ENCODE results near the gene AK1.
"Not testable (repeated sequence)": the region's sequence is repeated elsewhere in the genome, so short reads cannot be mapped to it uniquely, and the experiment has no call there.

AK1 gene

GRCh38 chr9:127850286-127850830, 27.1 kb downstream of the AK1 start:
- DNase-seq = no peak

DNA sequence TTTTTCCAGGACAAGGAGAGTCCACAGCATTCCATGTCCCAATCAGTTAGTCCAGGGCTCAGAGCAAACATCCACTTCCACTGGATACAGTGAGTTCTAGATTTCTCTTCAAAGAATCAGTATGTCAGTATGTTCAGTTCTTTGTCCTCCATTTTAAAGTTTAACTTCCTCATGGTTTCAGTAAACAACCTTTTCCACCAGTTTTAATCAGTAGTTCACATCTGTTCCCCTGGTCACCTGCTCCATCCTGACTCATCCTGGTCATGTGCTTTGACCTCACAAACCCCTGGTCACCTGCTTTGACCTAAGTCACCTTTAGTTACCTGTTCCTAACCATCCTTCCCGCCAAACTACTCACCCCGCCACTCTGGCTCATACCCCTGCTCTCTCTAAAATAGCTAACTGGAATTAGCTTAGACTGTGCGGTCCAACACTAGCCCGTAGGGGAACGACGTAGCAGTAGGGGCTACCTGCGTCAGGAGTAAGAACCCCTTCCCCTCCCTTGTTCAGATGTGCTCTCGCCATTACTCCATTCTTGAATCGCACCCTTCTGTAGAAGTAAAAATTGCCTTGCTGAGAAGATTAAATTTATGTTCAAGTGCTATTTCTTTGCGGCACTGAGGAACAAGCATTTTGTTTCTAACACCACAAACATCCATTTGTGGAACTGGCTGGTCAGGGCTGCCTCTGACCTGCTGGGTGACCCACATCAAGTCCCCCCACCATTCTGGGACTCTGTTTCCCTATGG, 28.5 kb downstream of the AK1 start:
- no peak for DNase-seq

- no peak for DNase-seq
These were observed 29.4 kb downstream of the AK1 start for GRCh38 chr9:127847833-127848755.

GRCh38 chr9:127847178-127847510, 30.3 kb downstream of the AK1 start:
- no peak for DNase-seq

DNA sequence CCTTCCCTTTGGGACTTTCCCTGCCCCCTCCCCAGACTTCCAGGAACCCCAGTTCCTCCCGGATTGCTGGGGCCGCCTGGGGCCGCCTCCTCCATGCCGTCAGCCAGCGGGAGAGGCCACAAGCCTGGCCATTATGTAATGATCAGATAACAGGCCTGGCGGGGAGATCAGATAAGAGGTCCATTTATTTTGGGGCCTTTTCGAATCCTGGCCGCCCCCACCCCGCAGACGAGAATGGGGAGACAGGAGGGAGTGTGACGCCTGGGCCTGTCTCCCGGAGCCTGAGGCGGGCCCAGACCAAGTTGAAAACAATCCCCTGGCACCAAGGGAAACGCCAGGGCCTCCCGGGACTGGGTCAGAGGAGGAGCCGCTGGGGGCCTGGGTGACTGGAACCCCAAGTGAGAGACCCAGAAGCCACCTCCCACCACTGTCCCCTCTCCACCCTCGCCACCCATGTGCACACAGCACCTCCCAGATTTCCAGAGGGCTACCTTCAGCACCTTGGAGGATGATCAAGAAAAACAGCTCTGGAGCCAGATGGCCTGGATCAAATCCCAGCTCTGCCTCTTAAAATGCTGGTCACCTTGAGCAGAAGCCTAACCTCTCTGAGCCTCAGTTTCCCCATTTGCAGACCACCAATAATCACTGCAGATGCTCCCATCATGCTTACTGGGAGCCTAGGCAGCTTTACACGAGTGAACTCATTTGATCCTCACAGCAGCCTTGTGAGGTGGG, 30.9 kb downstream of the AK1 start:
- no peak for DNase-seq

DNA sequence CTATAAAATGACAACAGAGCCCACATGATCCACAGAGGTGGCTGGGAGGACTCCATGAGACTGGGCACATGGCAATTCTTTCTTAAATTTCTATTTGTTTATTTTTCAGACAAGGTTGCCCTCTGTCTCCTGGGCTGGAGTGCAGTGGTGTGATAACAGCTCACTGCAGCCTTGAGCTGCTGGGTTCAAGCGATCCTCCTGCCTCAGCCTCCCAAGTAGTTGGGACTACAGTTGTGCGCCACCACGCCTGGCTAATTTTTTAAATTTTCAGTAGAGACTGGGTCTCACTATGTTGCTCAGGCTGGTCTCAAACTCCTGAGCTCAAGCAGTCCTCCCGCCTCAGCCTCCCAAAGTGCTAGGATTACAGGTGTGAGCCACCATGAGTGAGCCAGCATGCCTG, 31.9 kb downstream of the AK1 start:
- DNase-seq = not testable (repeated sequence)

- no peak for DNase-seq
These were observed 32.6 kb downstream of the AK1 start for GRCh38 chr9:127844821-127845359.

DNA sequence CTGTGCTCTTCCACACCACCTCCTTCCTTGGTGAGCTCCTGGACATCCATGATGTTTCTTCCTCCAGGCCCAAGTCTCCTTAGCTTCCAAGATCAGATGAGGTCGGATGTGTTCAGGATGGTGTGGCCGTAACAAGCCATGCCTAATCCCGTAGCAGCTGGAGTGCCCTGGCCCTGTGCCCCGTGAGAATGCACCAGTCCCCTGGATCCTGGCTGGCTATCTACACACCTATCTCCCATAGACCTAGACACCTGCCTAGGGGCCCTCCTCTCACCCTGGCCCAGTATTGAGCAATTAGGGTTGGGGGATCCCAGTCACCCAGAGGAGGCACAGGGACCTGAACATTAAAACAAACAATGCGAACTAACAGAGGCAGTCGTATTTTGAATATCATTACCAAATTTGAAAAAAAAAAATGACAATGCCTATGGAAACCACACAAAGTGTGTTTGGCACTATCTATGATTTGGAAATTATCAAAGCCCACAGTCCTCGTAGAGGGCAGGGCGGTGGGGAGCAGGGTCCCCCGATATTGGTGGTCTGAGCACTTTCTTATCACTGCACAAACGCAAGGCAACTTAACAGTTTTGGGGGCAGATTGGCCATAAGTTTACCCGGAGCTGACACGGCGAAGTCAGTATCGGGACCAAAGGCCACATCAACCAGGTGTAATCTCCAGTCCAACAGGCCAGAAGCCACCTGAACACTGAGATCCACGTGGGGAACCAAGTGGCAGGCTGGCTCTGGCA, 36.2 kb downstream of the AK1 start:
- no peak for DNase-seq

GRCh38 chr9:127838375-127839078, 38.9 kb downstream of the AK1 start:
- DNase-seq = peak in 3 of 51 donors; percentile 15 to 55 (median 31)

DNA sequence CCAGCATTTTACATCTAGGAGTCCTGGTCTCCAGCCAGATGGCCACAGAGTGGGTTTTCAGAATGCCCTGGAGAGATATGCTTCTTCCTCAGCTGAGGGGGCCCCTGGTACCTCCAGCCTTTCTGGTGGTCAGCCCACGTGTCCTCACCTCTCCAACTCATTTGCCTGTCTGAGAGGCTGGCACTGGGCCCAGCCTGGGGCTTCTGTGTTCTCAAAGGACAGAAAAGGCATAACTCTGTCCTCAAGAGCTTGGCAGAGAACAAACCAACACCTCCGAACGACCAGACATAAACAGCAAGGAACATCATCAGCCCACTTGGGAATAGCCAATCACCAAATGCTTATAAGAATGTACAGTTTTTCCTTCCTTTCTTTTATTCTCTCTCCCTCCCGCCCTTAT, 40.1 kb downstream of the AK1 start:
- DNase-seq = no peak

DNA sequence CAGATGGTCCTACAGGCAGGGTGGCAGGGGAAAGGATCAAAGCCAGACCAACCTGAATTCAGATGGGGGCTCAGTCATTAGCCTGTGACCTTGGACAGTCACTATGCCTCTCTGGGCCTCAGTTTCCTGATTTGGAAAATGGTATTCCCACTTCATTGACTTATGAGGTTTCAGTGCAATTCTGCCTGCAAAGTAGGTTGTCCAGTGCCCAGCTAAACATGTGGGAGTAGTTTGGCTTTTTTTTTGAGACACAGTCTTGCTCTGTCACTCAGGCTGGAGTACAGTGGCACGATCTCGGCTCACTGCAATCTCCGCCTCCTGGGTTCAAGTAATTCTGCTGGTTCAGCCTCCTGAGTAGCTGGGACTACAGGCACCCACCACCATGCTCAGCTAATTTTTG, 40.9 kb downstream of the AK1 start:
- not testable (repeated sequence) for DNase-seq

DNA sequence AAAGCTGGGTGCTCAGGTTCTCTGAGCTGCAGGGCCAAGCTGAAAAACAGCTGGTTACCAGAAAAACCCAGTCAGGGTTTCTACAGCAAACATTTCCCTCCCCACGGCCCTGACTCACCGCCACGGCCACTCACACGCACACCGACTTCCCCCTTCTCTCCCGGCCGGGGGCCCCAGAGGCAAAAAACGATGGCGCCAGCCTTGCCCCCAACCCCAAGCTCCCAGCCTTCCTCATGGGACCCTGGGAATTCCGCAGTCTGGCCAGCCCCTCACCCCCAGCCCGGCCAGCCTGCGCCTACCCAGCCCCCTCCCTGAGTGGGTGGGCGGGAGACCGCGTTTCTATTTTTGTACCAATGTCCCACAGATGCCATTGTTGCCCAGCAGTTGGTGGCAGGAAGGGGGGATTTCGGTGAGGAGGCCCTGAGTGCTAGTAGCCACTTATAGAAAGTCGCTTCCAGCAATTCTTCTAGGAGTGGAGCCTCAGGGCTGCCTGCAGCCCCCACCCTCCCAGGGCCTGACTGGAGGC, 41.4 kb downstream of the AK1 start:
- peak in 2 of 51 donors; percentile 9 to 20 for DNase-seq

DNA sequence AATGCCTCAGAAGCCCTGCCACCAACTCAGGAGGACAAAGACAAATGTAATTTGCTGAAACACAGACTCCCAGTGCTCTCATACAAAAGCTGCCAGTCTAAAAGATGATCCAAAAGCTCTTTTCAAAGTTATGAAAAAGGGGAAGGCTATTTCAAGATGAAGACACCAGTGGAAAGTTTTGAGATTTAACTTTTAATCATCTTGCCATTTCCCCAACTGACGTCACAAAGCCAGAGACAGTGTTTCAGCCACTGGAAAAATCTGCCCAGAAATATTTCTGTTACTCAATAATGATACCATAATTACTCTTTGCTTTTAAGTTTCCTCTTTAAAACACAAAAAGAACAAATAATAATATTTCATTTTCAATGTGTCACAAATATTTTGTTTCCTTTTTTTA, 43.9 kb downstream of the AK1 start:
- DNase-seq = no peak

GRCh38 chr9:127832248-127832647, 45.2 kb downstream of the AK1 start:
- DNase-seq = no peak

DNA sequence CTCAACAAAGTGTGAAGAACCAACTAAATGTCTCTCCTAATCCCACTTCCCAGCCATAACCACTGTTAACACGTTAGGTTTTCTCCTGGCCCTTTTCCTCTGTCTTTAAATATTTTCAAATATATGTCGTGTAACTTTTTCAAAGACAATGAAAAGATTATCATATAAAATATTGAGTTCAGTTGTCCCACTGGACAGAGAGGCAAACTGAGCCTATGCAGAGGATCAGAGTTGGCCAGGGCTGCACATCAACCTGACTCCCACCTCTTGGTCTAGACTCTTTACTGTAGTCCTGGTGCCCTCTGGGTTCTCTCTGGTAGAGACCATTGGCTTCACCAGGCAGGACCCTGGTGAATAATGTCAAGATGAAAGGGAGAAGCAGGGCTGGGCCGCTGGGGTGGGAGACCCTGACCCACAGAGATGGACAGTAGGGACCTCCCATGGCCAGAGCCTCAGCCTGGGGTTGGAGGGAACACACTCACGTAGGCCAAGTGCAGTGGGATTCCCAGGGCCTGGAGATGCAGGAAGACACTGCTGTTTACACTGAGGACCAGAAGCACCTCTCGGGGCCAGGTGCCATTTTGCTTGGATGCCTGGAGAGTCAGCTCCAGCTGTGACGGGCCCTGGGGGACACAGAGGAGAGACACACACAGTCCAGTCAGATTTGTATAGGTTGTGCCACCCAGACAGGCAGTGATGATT, 48.1 kb downstream of the AK1 start:
- no peak for DNase-seq

DNA sequence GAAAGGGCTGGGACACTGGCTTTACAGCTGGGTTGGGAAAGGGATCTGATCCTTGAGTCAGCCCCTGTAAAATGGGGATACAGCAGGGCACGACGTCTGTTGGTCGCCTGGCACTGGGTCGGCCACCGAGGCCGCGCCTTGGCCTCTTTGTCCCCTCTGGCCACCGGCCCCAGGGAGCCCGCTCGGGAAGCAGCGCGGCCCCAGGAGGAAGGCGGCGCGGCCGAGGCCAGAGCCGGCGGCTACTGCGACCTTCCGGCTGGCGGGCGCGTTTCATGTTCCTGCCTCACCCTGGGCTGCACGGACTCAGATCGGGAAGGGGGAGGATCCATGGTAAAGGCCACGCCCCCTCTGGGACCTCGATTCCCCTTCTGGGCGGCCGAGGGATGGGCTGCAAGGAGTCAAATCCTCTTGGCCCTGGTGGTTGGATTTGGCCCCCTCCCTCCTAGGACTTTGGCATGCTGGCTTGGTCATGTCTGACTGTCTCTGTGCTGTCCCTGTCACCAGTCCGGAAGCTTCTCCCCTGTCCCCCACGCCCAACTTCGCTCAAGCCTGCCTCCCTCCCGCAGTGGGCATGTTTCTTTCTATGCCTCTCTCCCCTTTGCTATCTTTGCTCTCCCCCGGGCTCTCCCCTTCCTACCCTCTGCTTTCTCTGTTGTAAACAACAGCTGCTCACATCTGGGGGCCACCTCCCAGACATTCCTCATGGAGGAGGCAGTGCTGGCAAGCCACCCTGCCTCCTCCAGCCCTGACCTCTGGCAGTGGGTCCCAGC, 49.0 kb downstream of the AK1 start:
- peak in 23 of 51 donors; percentile 5 to 54 (median 25) for DNase-seq

- DNase-seq = no peak
These were observed 51.1 kb downstream of the AK1 start for GRCh38 chr9:127826253-127826913.
